Astrocyte (in vitro differentiated cells and primary cell): ENCODE results near the gene CPAMD8. TPM values are rescaled to one million over a fixed set of nuclear protein-coding genes. Genes with fewer than 3 reads are reported as not detected.
A peak's percentile ranks its signal among the peaks of the same experiment; 100 is the strongest.

Experiments used
- DNase-seq: peaks from one replicate; pipeline ENCODE4 v3.0.0-alpha.2; 2010; ENCODE audit warnings: low read depth
- FAIRE-seq: peaks from 2 replicates; lab custom pipeline; 2011; peaks lifted over from hg19 to GRCh38; lab: Jason Lieb, UNC
- H2AFZ ChIP-seq: 2 replicates; pipeline ENCODE4 v1.6.0; 2012; ENCODE audit warnings: low read depth, low read length, inconsistent platforms
- H3K27ac ChIP-seq: 2 replicates; pipeline ENCODE4 v1.5.1; 2011; ENCODE audit warnings: low read depth, low read length, inconsistent platforms
- H3K27me3 ChIP-seq: 2 replicates; pipeline ENCODE4 v1.6.0; 2011; ENCODE audit warnings: low read length, inconsistent platforms; ENCODE audit not compliant: insufficient read depth
- H3K36me3 ChIP-seq: 2 replicates; pipeline ENCODE4 v1.5.1; 2011; ENCODE audit warnings: low read length, inconsistent platforms; ENCODE audit not compliant: insufficient read depth
- H3K4me1 ChIP-seq: 2 replicates; pipeline ENCODE4 v1.5.1; 2011; ENCODE audit warnings: low read length, inconsistent platforms; ENCODE audit not compliant: insufficient read depth
- H3K4me2 ChIP-seq: 2 replicates; pipeline ENCODE4 v1.6.0; 2012; ENCODE audit warnings: low read length, inconsistent platforms
- H3K4me3 ChIP-seq: 2 replicates; pipeline ENCODE4 v1.5.1; 2011; ENCODE audit warnings: low read depth, mild to moderate bottlenecking, low read length, inconsistent platforms; ENCODE audit not compliant: insufficient read depth
- H3K79me2 ChIP-seq: 2 replicates; pipeline ENCODE4 v1.6.0; 2012; ENCODE audit warnings: mild to moderate bottlenecking, low read length, inconsistent platforms; ENCODE audit not compliant: insufficient read depth
- H3K9ac ChIP-seq: 2 replicates; pipeline ENCODE4 v1.6.0; 2012; ENCODE audit warnings: mild to moderate bottlenecking, low read length, inconsistent platforms
- H3K9me3 ChIP-seq: 2 replicates; pipeline ENCODE4 v1.5.1; 2012; ENCODE audit warnings: low read depth, mild to moderate bottlenecking, low read length, inconsistent platforms; ENCODE audit not compliant: insufficient read depth
- H4K20me1 ChIP-seq: 2 replicates; pipeline ENCODE4 v1.6.0; 2012; ENCODE audit warnings: low read length, inconsistent platforms; ENCODE audit not compliant: insufficient read depth
- H3K27ac Mint-ChIP-seq: one replicate; pipeline ENCODE4 v1.8.0; 2021; ENCODE audit warnings: mild to moderate bottlenecking, mixed read lengths; ENCODE audit not compliant: unreplicated experiment
- H3K27me3 Mint-ChIP-seq: one replicate; pipeline ENCODE4 v1.8.0; 2021; ENCODE audit warnings: low read depth, mixed read lengths; ENCODE audit not compliant: unreplicated experiment
- H3K36me3 Mint-ChIP-seq: one replicate; pipeline ENCODE4 v1.8.0; 2021; ENCODE audit warnings: low read depth, mixed read lengths; ENCODE audit not compliant: unreplicated experiment
- H3K4me1 Mint-ChIP-seq: one replicate; pipeline ENCODE4 v1.8.0; 2021; ENCODE audit warnings: low read depth, mixed read lengths; ENCODE audit not compliant: unreplicated experiment
- H3K4me3 Mint-ChIP-seq: one replicate; pipeline ENCODE4 v1.8.0; 2021; ENCODE audit warnings: mild to moderate bottlenecking, moderate library complexity, mixed read lengths; ENCODE audit not compliant: unreplicated experiment
- H3K9me3 Mint-ChIP-seq: one replicate; pipeline ENCODE4 v1.8.0; 2021; ENCODE audit warnings: mild to moderate bottlenecking, mixed read lengths; ENCODE audit not compliant: unreplicated experiment
- CTCF ChIP-seq: IDR thresholded peaks from 2 replicates; pipeline ENCODE4 v1.5.1; 2011; ENCODE audit warnings: low read depth, mild to moderate bottlenecking, inconsistent platforms, low read length, moderate library complexity; ENCODE audit not compliant: insufficient read depth
- EZH2 ChIP-seq: IDR thresholded peaks from 2 replicates; pipeline ENCODE4 v1.6.1; 2012; ENCODE audit warnings: mild to moderate bottlenecking, low read length, inconsistent platforms; ENCODE audit not compliant: insufficient read depth
- total RNA-seq: library from RNA; stranded (reverse); gene quantifications from 2 replicates; pipeline ENCODE4 v1.2.1, GENCODE V29; 2021

Gene CPAMD8
- total RNA-seq, 1 donor from 2014 or later = 1.9 TPM

- H3K4me1 ChIP-seq = no peaks in the 10 kb centered on the region
- Mint-ChIP-seq H3K4me3 (no peak overlapping the region), H3K4me1 (peaks cover 5% of the 10 kb centered on the region), H3K36me3 (peaks cover 22% of the 10 kb centered on the region), H3K9me3 (no peaks in the 10 kb centered on the region), H3K27ac (no peak overlapping the region), H3K27me3 (no peaks in the 10 kb centered on the region)
- DNase-seq (no peak), FAIRE-seq (no peak)
- no peaks in the 10 kb centered on the region for H3K27me3 ChIP-seq
- H2AFZ ChIP-seq = no peak overlapping the region
- H3K79me2 ChIP-seq = no peaks in the 10 kb centered on the region
- H4K20me1 ChIP-seq = no peaks in the 10 kb centered on the region
- H3K4me3 ChIP-seq = no peak overlapping the region
- H3K36me3 ChIP-seq = peaks cover 19% of the 10 kb centered on the region
- no peak overlapping the region for H3K27ac ChIP-seq
- H3K9ac ChIP-seq = no peak overlapping the region
- TF ChIP-seq EZH2 (no peak), CTCF (no peak)
- H3K4me2 ChIP-seq = no peak overlapping the region
- peaks cover 13% of the 10 kb centered on the region for H3K9me3 ChIP-seq
Observed at GRCh38 chr19:17055636-17056035, 29.0 kb upstream of the CPAMD8 start.

GRCh38 chr19:17054746-17055145 lies 28.1 kb upstream of the CPAMD8 start:
- Histone ChIP-seq H2AFZ (no peak overlapping the region), H3K9ac (no peak overlapping the region), H3K27me3 (no peaks in the 10 kb centered on the region), H3K4me3 (no peak overlapping the region), H3K4me1 (peaks cover 2% of the 10 kb centered on the region), H3K79me2 (no peaks in the 10 kb centered on the region), H3K4me2 (no peak overlapping the region), H3K36me3 (peaks cover 19% of the 10 kb centered on the region), H3K27ac (no peak overlapping the region), H4K20me1 (no peaks in the 10 kb centered on the region), H3K9me3 (peaks cover 13% of the 10 kb centered on the region)
- H3K27ac Mint-ChIP-seq = no peak overlapping the region
- H3K36me3 Mint-ChIP-seq = peaks cover 22% of the 10 kb centered on the region
- no peak overlapping the region for H3K4me3 Mint-ChIP-seq
- no peaks in the 10 kb centered on the region for H3K27me3 Mint-ChIP-seq
- H3K9me3 Mint-ChIP-seq = no peaks in the 10 kb centered on the region
- DNase-seq (no peak), FAIRE-seq (no peak)
- TF ChIP-seq EZH2 = no peak
- no peak for TF ChIP-seq CTCF
- H3K4me1 Mint-ChIP-seq = peaks cover 5% of the 10 kb centered on the region

DNA sequence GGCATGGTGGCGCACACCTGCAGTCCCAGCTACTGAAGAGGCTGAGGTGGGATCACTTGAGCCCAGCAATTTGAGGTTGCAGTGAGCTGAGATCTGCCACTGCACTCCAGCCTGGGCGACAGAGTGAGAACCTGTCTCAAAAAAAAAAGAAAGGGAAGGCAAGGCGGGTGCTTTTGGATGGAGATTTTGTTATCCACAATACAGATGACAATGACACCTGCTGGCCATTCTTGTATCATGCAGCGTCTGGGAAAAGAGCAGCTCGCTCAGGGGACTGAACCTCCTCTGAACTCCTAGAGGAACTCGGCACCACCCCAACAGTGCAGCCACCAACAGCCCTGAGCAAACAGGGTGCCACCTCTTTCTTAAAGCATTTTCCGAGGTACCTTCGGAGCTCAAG lies 25.8 kb upstream of the CPAMD8 start:
- Histone ChIP-seq H4K20me1 (no peaks in the 10 kb centered on the region), H3K4me3 (no peak overlapping the region), H3K79me2 (no peaks in the 10 kb centered on the region), H3K27ac (no peak overlapping the region), H3K4me1 (peaks cover 4% of the 10 kb centered on the region), H3K27me3 (no peaks in the 10 kb centered on the region), H3K9me3 (no peaks in the 10 kb centered on the region), H3K4me2 (no peak overlapping the region), H2AFZ (no peak overlapping the region), H3K9ac (no peak overlapping the region), H3K36me3 (peaks cover 5% of the 10 kb centered on the region)
- FAIRE-seq (no peak), DNase-seq (peak; percentile 19)
- Mint-ChIP-seq H3K4me1 (peaks cover 5% of the 10 kb centered on the region), H3K36me3 (peaks cover 12% of the 10 kb centered on the region), H3K27me3 (no peaks in the 10 kb centered on the region), H3K9me3 (no peaks in the 10 kb centered on the region), H3K27ac (no peak overlapping the region), H3K4me3 (no peak overlapping the region)
- TF ChIP-seq CTCF (peak; percentile 52), EZH2 (no peak)
